PC-9 (cell line): ENCODE data around the gene ABL2. TPM values are rescaled to one million over a fixed set of nuclear protein-coding genes. Genes with fewer than 3 reads are reported as not detected.

Experiments
- BruUV-seq: library from RNA; stranded (reverse); fragments of 400-500 nt; replicated peaks from 2 replicates; lab custom pipeline; 2021; lab: Mats Ljungman, UMichigan
- CTCF ChIA-PET: fragments of 300-600 bp; sonication (Branson Sonifier 250); formaldehyde crosslinking; loops from one replicate; lab custom pipeline; 2022; ENCODE audit warnings: antibody characterized with exemption; lab: Charles Lee
- POLR2A ChIA-PET: fragments of 300-600 bp; sonication (Branson Sonifier 250); formaldehyde crosslinking; loops from one replicate; lab custom pipeline; 2022; ENCODE audit warnings: antibody characterized with exemption; ENCODE audit not compliant: unreplicated experiment; lab: Charles Lee
- DNase-seq, 2 experiments: peaks; one replicate each; pipeline versions ENCODE4 v3.0.0 to v3.0.0-alpha.2; 2015 to 2022; ENCODE audit warnings: mixed read lengths in 1 of 2
- H2AFZ ChIP-seq: fragments of 200-600 bp; sonication (generic); 2 replicates; pipeline ENCODE4 v1.8.1; 2017; ENCODE audit warnings: antibody characterized with exemption
- H3F3A ChIP-seq: fragments of 200-600 bp; sonication (generic); 2 replicates; pipeline ENCODE4 v1.8.1; 2017; ENCODE audit warnings: antibody characterized with exemption, mild to moderate bottlenecking, low read depth; ENCODE audit not compliant: insufficient read depth
- H3K27ac ChIP-seq: fragments of 200-600 bp; sonication (generic); 2 replicates; pipeline ENCODE4 v1.6.1; 2016; ENCODE audit warnings: mixed run types
- H3K27me3 ChIP-seq: fragments of 200-600 bp; sonication (generic); 2 replicates; pipeline ENCODE4 v1.6.1; 2016; ENCODE audit warnings: low read depth, mixed run types; ENCODE audit not compliant: insufficient read depth
- H3K36me3 ChIP-seq: fragments of 200-600 bp; sonication (generic); 2 replicates; pipeline ENCODE4 v1.6.1; 2016; ENCODE audit warnings: low read depth, mixed run types
- H3K4me1 ChIP-seq: fragments of 200-600 bp; sonication (generic); replicated peaks from 2 replicates; pipeline ENCODE4 v1.6.1; 2016; ENCODE audit warnings: mixed run types; ENCODE audit not compliant: insufficient read depth
- H3K4me2 ChIP-seq: fragments of 200-600 bp; sonication (generic); 2 replicates; pipeline ENCODE4 v1.6.1; 2017; ENCODE audit warnings: mixed run types
- H3K4me3 ChIP-seq: fragments of 200-600 bp; sonication (generic); 2 replicates; pipeline ENCODE4 v1.6.1; 2016; ENCODE audit warnings: mixed run types
- H3K79me2 ChIP-seq: fragments of 200-600 bp; sonication (generic); 2 replicates; pipeline ENCODE4 v1.6.1; 2017; ENCODE audit warnings: low read depth, mixed run types
- H3K9me2 ChIP-seq: fragments of 200-600 bp; sonication (generic); 2 replicates; pipeline ENCODE4 v1.8.1; 2017; ENCODE audit warnings: mild to moderate bottlenecking; ENCODE audit not compliant: insufficient read depth
- H3K9me3 ChIP-seq: fragments of 200-600 bp; sonication (generic); 2 replicates; pipeline ENCODE4 v1.8.1; 2016; ENCODE audit warnings: low read depth; ENCODE audit not compliant: insufficient read depth
- H4K20me1 ChIP-seq: fragments of 200-600 bp; sonication (generic); 2 replicates; pipeline ENCODE4 v1.8.1; 2017; ENCODE audit not compliant: insufficient read depth
- CTCF ChIP-seq: fragments of 200-600 bp; sonication (generic); conservative IDR thresholded peaks from 2 replicates; pipeline ENCODE4 v1.6.1; 2017; ENCODE audit warnings: mixed run types, antibody characterized with exemption, mild to moderate bottlenecking, moderate library complexity
- EZH2 ChIP-seq: fragments of 200-600 bp; sonication (generic); IDR thresholded peaks from 2 replicates; pipeline ENCODE4 v1.8.0; 2017; ENCODE audit warnings: antibody characterized with exemption, low read depth
- intact Hi-C: fragments of 100-400 bp; cut with micrococcal nuclease; formaldehyde crosslinking; loops from one replicate; pipeline ENCODE4 v1.10.0; 2022; ENCODE audit not compliant: unreplicated experiment
- total RNA-seq: library from RNA; stranded (reverse); gene quantifications from 2 replicates; pipeline ENCODE4 v1.2.3, GENCODE V29; 2021

ABL2 gene
- total RNA-seq, 1 experiment from 2014 or later: 27.4 TPM

- Histone ChIP-seq H3K9me2 (no peaks in the 10 kb centered on the region), H3K9me3 (no peaks in the 10 kb centered on the region), H3K79me2 (peaks cover 28% of the 10 kb centered on the region), H3K4me3 (peak overlapping the region; percentile 79), H3K27ac (peak overlapping the region; percentile 76), H3K27me3 (no peaks in the 10 kb centered on the region), H3K36me3 (0 out of 2 replicates have a peak, but pooled peaks cover 4% of the 10 kb centered on the region), H3K4me1 (peaks cover 32% of the 10 kb centered on the region), H4K20me1 (no peaks in the 10 kb centered on the region), H3F3A (peaks cover 41% of the 10 kb centered on the region), H3K4me2 (peak overlapping the region; percentile 90), H2AFZ (peak overlapping the region; percentile 84)
- no peak for DNase-seq
- ChIA-PET CTCF (no interaction called here), POLR2A (interaction anchor here (0.5 kb wide), 2 partner anchors 11 to 214 kb away, joined by 3 read pairs; no protein-coding TSS in a partner anchor)
- intact Hi-C loops: loop anchor here (2.0 to 5.0 kb wide), 2 partner anchors 54 to 550 kb away; partner anchors contain the start of gene FAM20B
- TSS peak; percentile 93 for BruUV-seq
- TF ChIP-seq CTCF (no peak), EZH2 (no peak)
These were observed 148.4 kb downstream of the ABL2 start for GRCh38 chr1:179080866-179081686.

- Histone ChIP-seq H4K20me1 (no peaks in the 10 kb centered on the region), H3K79me2 (peaks cover 17% of the 10 kb centered on the region), H3K4me3 (no peak overlapping the region), H3K36me3 (no peaks in the 10 kb centered on the region), H3F3A (peaks cover 45% of the 10 kb centered on the region), H2AFZ (no peak overlapping the region), H3K9me3 (no peaks in the 10 kb centered on the region; the same call in 1 of the 2 replicates), H3K4me1 (peaks cover 32% of the 10 kb centered on the region), H3K27ac (no peak overlapping the region), H3K4me2 (no peak overlapping the region), H3K27me3 (no peaks in the 10 kb centered on the region), H3K9me2 (no peaks in the 10 kb centered on the region)
- TF ChIP-seq CTCF (peak; percentile 80), EZH2 (no peak)
- ChIA-PET CTCF (no interaction called here), POLR2A (interaction anchor here (0.5 to 1.0 kb wide), 2 partner anchors 15 to 62 kb away, joined by 3 to 6 read pairs; no protein-coding TSS in a partner anchor)
- intact Hi-C loops: loop anchor here (1.0 to 2.0 kb wide), 2 partner anchors 214 to 290 kb away; partner anchors contain the start of gene SOAT1
- DNase-seq: peak; percentile 38 to 63
- no TSS peak for BruUV-seq
These were observed 150.2 kb downstream of the ABL2 start for GRCh38 chr1:179079113-179079761.

- ChIA-PET CTCF (interaction anchor here (0.6 to 1.0 kb wide), 2 partner anchors 74 to 216 kb away, joined by 3 to 4 read pairs; no protein-coding TSS in a partner anchor), POLR2A (interaction anchor here (0.6 to 0.7 kb wide), 2 partner anchors 16 to 216 kb away, joined by 3 to 15 read pairs; no protein-coding TSS in a partner anchor)
- BruUV-seq: no TSS peak
- Histone ChIP-seq H3K27me3 (no peaks in the 10 kb centered on the region), H3K4me2 (peak overlapping the region; percentile 11; the same call in 1 of the 2 replicates), H3K79me2 (no peaks in the 10 kb centered on the region), H4K20me1 (no peaks in the 10 kb centered on the region), H3K4me1 (peaks cover 25% of the 10 kb centered on the region), H3K9me2 (no peaks in the 10 kb centered on the region), H3K9me3 (no peaks in the 10 kb centered on the region; the same call in 1 of the 2 replicates), H3F3A (peaks cover 32% of the 10 kb centered on the region), H3K36me3 (peaks cover 9% of the 10 kb centered on the region; the same call in 1 of the 2 replicates), H3K4me3 (no peak overlapping the region), H3K27ac (peak overlapping the region; percentile 68), H2AFZ (no peak overlapping the region)
- no peak for TF ChIP-seq CTCF
- no peak for TF ChIP-seq EZH2
- intact Hi-C loops: no loop called here
- DNase-seq: peak; percentile 39 to 76
These were observed 152.1 kb downstream of the ABL2 start for GRCh38 chr1:179077396-179077795.
